Hematopoietic multipotent progenitor cell (in vitro differentiated cells): ENCODE measurements around the gene B3GAT1. TPM values are rescaled to one million over a fixed set of nuclear protein-coding genes. Genes with fewer than 3 reads are reported as not detected.

Source experiments
- DNase-seq, 3 donors: peaks; one replicate each; pipeline ENCODE4 v3.0.0-alpha.2; 2011 to 2015; ENCODE audit warnings: low read depth in 2 of 3, low spot score in 2 of 3
- total RNA-seq: library from RNA; depleted of rRNA; stranded (reverse); fragments of >200 nt; gene quantifications from one replicate; pipeline ENCODE4 v1.2.3, GENCODE V29; 2012

The B3GAT1 gene
- total RNA-seq, 1 donor = under 0.01 TPM

DNA sequence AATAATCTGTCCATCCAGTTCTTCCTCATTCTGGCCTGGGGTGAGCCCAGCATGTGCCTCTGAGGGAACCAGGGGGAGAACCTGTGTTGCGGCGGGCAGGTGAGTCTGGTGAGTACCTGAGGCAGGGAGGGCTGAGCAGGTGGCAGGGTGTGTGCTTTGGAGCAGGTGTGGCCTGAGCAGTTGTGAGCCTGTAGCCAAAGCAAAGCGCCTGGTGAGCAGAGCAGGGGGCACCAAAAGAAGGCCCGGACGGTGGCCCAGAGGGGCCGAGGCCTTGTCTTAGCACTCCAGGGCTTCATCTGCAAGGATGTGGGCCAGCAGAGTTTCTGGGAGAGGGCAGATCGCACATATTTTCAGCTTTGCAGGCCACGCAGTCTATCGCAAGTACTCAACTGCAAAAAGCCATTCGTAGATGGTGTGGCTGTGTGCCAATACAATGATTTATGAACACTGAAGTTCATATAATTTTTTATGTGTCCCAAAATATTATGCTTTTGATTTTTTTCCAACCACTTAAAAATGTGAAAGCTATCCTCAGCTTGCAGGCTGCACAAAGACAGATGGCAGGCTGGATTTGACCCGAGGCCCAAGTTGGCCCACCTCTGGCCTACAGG is 71.6 kb downstream of the B3GAT1 start:
- DNase-seq = no peak

DNA sequence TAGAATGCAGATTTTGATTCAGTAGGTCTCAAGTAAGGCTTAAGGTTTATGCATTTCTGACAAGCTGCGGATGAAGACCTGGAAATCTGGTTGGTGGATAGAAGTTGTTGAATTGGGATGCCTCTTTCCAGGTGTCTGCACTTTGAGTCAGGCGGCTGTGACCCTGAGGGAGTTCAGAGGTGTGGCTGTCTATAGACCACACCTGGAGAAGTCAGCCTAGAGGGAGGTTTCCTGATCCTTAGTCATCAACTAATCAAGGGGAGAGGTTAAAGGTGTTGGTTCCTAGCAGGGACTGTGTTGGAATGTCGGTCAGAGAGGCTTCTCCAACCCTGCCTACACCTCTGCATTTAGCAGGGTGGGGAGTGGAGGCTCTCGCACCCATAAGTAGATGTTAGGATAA is 72.3 kb downstream of the B3GAT1 start:
- DNase-seq = no peak

DNA sequence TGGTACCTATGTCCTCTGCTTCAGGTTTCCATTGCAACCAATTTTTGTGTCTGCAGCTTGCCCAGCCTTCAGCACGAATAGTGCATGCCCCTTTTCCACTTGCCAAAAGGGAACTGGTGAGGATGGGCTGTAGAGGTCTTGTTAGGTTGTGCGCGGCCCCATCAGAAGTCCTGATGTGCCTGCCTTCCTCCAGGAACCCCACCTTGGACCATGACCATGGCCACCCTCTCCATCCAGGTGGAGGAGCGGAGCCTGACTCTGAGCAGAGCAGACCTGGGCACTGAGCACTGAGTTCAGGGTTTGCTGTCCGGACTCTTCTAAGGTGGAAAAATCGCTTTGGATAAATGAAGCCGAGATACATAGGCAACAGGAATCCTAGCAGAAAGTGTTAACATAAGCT is 73.4 kb downstream of the B3GAT1 start:
- no peak for DNase-seq

DNA sequence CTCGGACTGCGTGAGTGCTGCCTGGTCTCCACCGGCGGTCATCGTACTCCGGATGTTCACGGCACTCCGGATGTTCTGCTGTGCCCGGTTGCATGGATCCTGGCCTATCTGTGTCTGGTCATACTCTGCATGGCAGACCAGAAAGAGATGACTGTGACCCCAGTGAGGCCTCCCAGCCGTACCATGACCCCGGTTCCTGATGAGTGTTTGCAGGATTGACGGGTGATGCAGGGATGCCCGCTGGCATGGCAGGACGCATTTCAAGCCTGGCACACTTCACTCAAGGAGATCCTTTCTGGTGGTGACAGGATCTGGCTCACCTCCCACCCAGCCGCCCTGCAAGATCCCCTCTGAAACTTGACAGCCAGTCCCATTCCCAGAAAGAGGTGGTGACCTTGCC is 74.0 kb downstream of the B3GAT1 start:
- no peak for DNase-seq

DNA sequence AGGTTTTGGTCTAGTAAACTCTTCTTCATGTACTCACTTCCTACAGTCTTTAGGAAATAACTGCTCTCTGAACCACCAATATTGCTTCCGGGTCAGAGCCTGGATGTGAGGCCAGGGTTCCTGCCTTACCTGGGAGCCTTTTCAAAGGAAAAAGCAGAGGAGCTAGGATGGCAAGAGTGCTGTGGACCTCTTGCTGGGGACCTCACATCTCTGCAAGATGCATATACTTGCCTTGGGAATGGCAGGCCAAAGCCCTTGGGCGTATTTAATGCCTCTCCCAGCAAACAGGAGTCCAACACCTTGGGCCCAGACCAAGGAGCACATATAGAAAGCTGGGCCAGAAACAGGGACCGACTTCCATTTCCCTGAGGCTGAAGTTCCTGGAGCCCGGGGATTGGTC is 75.0 kb downstream of the B3GAT1 start:
- no peak for DNase-seq

DNA sequence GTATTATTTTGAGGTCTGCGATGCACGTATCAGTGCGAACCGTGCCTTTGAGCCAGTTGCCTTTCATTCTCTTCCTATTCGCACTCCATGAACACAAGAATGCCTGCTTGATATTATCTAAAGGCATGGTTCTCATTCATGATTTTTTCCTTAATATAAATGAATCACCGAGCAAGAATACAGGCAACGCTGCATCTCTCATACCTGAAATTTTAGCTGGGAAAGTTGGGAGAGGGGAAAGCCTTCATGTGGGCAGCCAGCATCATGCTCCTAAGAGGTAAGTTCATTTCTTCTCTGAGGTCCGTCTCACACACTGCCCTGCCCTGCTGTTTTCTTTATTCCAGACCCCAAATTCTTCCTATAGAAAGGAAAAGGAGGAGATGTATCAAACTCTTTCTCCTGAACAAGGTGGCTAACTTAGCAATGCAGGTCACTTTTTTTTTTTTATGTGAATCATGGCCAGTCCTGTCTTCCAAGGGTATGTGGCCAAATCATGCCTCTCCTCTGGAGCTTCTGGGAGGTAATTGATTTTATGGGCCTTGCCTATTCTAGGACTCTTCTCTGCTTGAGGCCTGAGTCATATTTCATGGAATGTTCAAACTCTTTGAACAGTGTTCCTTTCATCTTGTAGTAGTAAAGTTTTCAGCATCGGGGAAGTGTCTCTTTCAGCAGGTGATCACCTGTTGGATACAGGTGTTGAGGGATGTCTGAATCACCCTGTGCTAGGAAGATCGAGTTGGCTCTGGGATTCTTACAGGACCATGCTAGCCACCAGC is 77.1 kb downstream of the B3GAT1 start:
- no peak for DNase-seq

DNA sequence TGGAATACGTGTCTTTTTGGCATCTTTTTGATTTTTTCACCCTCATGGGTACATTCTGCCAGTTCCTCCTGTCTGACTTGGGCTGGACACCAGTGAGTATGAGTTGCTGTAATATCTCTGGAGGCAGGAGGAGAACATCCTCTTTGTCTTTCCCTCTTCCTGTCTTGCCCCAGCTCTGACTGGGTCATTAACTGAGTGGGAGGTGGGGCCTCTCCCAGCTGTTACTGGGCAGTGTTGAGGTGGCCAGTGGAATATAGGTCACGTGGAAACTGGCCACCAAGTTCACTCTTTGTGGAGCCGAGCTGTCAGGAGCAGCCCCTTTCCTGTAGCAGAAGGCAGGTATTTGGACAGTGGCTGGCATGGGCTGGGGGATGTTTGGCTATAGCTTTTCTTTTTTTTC is 78.1 kb downstream of the B3GAT1 start:
- no peak for DNase-seq

DNA sequence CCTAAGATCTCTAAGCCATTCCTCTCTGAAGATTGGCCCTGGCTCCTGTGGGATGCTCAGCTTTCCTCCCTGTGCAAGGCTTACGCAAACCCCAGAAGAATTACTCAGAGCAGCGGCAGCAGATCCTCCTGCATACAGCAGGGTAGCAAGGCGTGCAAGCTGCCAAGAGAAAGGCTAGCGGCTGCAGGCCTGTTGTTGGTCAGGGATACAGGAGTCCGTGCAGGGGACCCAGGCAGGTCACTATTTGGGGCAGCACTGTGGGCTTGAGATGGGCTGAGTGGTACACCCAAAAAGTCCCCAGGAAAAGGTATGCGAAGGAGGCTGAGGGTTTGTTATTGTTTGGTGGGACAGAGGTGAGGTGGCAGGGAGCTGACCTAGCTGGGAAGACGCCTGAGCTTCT is 78.7 kb downstream of the B3GAT1 start:
- no peak for DNase-seq

DNA sequence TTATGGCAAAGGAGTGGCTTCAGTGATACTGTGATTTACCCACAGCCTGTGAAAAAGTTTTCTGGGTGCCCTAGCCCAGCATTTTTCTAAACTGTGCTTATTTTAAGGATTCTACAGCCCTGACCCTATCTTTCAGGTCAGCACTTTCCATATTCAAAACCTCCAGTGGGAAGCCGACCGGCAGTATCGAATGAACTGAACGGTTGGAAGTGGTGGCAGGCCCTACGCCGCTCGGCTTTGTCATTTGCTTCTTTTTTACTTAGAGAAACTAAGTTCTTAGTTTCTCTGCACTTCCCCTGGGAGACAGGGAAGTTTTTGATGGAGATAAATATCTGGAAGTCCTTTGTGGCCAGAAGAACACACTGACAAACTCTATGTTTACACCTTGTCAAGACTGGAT is 79.3 kb downstream of the B3GAT1 start:
- no peak for DNase-seq

DNA sequence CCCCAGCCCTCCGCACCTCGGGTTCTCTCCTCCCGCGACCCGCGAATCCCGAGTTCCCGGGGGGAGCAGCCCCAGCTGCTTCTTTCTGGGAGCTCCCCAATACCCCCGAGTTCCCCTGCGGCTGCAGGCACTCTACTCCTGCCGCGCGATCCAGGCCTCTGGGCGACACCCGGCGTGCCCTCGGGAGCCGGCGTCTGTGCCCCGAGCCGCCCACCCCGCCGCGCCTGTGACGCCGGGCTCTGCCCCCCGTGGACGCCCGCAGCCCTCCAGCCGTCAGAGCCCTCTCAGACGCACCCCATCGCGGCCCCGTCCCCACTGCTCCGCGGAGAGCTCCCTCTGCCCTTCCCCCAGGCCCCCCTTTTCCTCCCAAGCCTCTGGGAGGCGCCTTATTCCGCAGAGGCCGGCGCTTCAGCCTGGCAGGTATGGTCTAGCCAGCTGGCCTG is 79.8 kb downstream of the B3GAT1 start:
- DNase-seq = peak in 1 of 3 donors; percentile 18

DNA sequence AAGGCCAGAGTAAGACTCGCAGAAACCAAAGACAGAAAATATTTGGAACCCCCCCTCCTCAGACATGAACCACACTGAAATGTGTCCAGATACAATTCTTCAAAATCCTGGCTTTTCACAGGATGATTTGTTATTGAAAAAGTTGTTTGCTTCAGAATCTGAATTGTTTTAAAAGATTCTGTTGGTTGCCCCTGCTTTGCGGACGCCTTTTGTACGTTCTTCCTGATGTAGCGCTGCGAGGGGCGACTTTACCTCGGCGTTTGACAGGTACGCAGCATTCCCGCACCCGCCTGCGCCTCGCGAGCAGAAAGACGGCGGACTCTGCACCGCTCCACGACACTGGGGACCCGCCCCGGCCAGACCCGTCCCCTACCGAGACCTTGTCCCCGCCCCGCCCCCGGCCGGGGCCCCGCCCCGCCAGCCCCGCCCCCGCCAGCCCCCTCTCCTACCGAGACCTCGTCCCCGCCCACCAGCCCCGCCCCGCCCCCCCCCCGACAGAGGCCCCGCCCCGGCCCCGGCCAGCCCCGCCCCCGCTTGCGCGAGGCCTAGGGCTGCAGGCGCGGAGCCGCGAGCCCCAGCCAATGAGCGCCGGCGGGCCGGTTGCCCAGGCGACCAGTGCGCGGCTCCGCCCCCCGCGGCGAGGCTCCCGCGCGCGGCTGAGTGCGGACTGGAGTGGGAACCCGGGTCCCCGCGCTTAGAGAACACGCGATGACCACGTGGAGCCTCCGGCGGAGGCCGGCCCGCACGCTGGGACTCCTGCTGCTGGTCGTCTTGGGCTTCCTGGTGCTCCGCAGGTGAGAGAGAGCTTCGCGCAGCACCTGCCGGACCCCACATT is 80.5 kb downstream of the B3GAT1 start, which contains the start of gene GLB1L2:
Gene GLB1L2 (plus strand): TSS at position 635 of the 835 bp plus-strand sequence. CDS start 74 bp downstream, at position 709.
- DNase-seq = peak; percentile 67 to 76 (median 69)

DNA sequence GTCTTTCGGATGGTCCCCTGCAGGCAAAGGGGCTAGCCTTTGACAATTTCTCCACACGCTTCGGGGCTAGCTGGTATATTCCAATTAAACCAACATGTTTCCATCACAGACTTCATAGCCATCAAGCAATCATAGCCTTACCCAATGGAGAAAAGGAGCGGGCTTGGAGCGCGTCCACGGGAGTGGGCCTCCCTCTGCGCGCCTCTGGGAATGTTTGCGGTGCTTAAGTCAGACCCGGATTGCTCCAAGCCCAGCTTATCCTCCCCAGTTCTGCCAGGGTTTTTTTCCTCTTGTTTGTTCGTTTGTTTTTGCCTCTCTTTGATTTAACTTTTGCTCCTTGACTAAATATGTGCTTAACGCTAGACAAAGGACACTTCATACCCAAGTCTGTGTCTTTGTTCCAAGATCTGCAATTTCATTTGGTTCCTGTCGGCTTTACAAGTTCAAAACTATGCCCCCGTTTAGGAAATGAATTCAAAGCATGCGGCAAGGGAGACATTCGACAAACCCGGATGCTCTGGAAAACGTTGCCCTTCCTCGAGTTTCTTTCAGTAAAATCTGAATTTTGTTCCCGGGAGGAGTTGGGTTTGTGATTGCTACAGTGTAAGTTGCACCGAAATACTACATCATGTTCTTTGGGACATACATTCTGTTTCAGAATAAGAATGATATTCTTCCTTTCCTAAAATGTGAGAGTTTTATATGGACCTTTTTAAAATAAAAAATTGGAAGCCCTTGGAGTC is 81.3 kb downstream of the B3GAT1 start:
- DNase-seq = peak in 1 of 3 donors; percentile 3

Other genes with a start within 250 kb of the B3GAT1 start
- gene NCAPD3, start 188.3 kb downstream of the B3GAT1 start, total RNA-seq = 24.0 TPM
- gene VPS26B, start 187.6 kb downstream of the B3GAT1 start, total RNA-seq = 42.0 TPM
- 37.4 TPM for gene THYN1, start 158.9 kb downstream of the B3GAT1 start, total RNA-seq
- 19.4 TPM for gene ACAD8, start 158.7 kb downstream of the B3GAT1 start, total RNA-seq
- gene GLB1L3, start 135.9 kb downstream of the B3GAT1 start, total RNA-seq = under 0.01 TPM
- gene GLB1L2, start 80.3 kb downstream of the B3GAT1 start, total RNA-seq = 1.3 TPM